ENCODE results near the gene ING4. TPM values are rescaled to one million over a fixed set of nuclear protein-coding genes. Genes with fewer than 3 reads are reported as not detected.

ING4 gene
- total RNA-seq, 1 experiment from 2014 or later = 23.8 TPM

DNA sequence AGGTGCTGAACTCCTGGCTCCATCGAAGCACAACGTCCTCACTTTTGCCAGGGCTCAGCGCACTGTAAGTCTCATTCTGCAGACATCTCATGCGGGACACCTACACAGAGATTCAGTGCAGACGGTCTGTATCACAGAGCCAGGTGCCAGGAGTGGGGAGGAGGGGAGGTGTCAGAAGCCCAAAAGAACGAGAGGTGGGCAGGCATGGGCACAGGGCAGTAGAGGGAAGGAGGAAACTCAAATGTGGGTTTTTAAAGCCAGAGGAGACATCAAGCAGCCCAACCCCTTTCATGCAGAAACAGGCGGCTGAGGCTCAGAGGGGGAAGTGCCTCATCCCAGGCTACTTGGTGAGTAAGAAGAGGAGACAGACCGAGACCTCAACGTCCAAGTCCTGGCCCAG lies 24.6 kb downstream of the ING4 start:
- ChIA-PET CTCF (no interaction called here), POLR2A (ENCODE audit: unreplicated experiment) (no interaction called here)
- no TSS peak for BruUV-seq (replicated peaks)

DNA sequence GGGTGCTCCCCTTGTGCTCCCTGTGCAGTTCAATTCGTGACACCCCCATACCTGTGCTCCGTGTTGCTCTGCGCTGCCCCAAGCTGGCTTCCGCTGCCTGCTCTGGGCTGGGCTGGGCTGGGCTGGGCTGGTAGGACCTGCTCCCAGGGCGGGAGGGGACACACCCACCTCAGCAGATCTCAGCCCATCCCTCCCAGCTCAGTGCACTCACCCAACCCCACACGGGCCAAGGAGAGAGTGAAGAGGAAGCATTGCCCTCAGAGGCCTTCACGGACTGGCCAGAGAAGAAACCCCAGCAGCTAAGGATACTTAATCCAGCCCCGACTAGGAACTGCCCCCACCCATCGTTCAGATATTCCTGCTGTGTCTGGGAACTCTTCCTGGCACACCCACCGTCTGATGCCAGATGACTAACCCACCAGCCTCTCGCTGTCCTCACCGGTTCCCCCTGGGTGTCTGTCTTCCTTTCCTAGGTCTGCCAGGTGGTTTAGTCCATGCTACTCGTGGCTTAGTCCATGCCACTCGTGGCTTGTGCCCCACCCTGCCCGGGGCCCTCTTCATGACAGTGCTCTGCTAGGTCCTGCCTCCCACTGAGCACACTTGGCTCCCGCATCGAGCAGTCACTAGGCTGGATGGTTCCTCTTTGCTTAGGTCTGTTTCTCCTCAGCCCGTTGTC lies 26.9 kb downstream of the ING4 start, which contains the start of gene LPAR5:
LPAR5 (minus strand) TSS at position 104 of the 676 bp plus-strand sequence. CDS start 14,711 bp downstream, outside the sequence.
- peak within 1 kb of the TSS; percentile 61 for H3K4me3 ChIP-seq (ENCODE audit: low read length)
- H3F3A ChIP-seq (ENCODE audit: low read length, unreplicated experiment) = no peaks in the 10 kb centered on the region
- no peaks in the 10 kb centered on the region for H4K20me1 ChIP-seq (ENCODE audit: low read length)
- H2AFZ ChIP-seq (ENCODE audit: low read length) = peak within 1 kb of the TSS; percentile 84
- no peaks in the 10 kb centered on the region for H3K79me2 ChIP-seq (ENCODE audit: low read length)
- POLR2A ChIA-PET (ENCODE audit: unreplicated experiment) = interaction anchor here (0.6 kb wide), 1 partner anchor 231 kb away, joined by 16 read pairs; no protein-coding TSS in a partner anchor
- no peaks in the 10 kb centered on the region for H3K9me2 ChIP-seq (replicated peaks; ENCODE audit: low read length)
- no peaks in the 10 kb centered on the region for H3K36me3 ChIP-seq (ENCODE audit: low read depth, low read length)
- H3K27me3 ChIP-seq (ENCODE audit: low read length) = no peaks in the 10 kb centered on the region
- TF ChIP-seq EZH2 (IDR thresholded peaks at IDR 0.05; ENCODE audit: low read length, unreplicated experiment) (no peak), EZH2phosphoT487 (IDR thresholded peaks at IDR 0.05; ENCODE audit: borderline replicate concordance, low read length) (no peak)
- TF ChIP-seq, protein P1, sequence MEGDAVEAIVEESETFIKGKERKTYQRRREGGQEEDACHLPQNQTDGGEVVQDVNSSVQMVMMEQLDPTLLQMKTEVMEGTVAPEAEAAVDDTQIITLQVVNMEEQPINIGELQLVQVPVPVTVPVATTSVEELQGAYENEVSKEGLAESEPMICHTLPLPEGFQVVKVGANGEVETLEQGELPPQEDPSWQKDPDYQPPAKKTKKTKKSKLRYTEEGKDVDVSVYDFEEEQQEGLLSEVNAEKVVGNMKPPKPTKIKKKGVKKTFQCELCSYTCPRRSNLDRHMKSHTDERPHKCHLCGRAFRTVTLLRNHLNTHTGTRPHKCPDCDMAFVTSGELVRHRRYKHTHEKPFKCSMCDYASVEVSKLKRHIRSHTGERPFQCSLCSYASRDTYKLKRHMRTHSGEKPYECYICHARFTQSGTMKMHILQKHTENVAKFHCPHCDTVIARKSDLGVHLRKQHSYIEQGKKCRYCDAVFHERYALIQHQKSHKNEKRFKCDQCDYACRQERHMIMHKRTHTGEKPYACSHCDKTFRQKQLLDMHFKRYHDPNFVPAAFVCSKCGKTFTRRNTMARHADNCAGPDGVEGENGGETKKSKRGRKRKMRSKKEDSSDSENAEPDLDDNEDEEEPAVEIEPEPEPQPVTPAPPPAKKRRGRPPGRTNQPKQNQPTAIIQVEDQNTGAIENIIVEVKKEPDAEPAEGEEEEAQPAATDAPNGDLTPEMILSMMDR (conservative IDR thresholded peaks at IDR 0.05; ENCODE audit: low read depth, low read length) = no peak
- no TSS peak for BruUV-seq (replicated peaks)
- CTCF ChIA-PET = no interaction called here
- ATAC-seq = peak; percentile 89
- H3K9ac ChIP-seq (ENCODE audit: low read length) = peak within 1 kb of the TSS; percentile 30
- peaks cover 16% of the 10 kb centered on the region for H3K4me1 ChIP-seq (ENCODE audit: insufficient read depth, low read length)
- peak; percentile 67 for DNase-seq
- peak within 1 kb of the TSS; percentile 67 for H3K4me2 ChIP-seq (ENCODE audit: low read length)
- intact Hi-C loops (cut with micrococcal nuclease) = no loop called here
- no peaks in the 10 kb centered on the region for H3K9me3 ChIP-seq (ENCODE audit: low read length)
- peak within 1 kb of the TSS; percentile 58 for H3K27ac ChIP-seq (ENCODE audit: low read length)

More for the DNA sequence above, 24.6 kb downstream of the ING4 start:
- H2AFZ ChIP-seq (ENCODE audit: low read length) = no peak overlapping the region
- H3K4me3 ChIP-seq (ENCODE audit: low read length) = no peak overlapping the region
- H3K36me3 ChIP-seq (ENCODE audit: low read depth, low read length) = no peaks in the 10 kb centered on the region
- no peaks in the 10 kb centered on the region for H3K9me3 ChIP-seq (ENCODE audit: low read length)
- no peaks in the 10 kb centered on the region for H3F3A ChIP-seq (ENCODE audit: low read length, unreplicated experiment)
- DNase-seq (no peak), ATAC-seq (no peak)
- intact Hi-C loops (cut with micrococcal nuclease) = no loop called here
- H3K9me2 ChIP-seq (replicated peaks; ENCODE audit: low read length) = no peaks in the 10 kb centered on the region
- peaks cover 16% of the 10 kb centered on the region for H3K4me1 ChIP-seq (ENCODE audit: insufficient read depth, low read length)
- no peak overlapping the region for H3K27ac ChIP-seq (ENCODE audit: low read length)
- no peak overlapping the region for H3K4me2 ChIP-seq (ENCODE audit: low read length)
- H3K27me3 ChIP-seq (ENCODE audit: low read length) = no peaks in the 10 kb centered on the region
- H3K9ac ChIP-seq (ENCODE audit: low read length) = no peak overlapping the region
- no peaks in the 10 kb centered on the region for H3K79me2 ChIP-seq (ENCODE audit: low read length)
- TF ChIP-seq, protein P1 (conservative IDR thresholded peaks at IDR 0.05; ENCODE audit: low read depth, low read length) = no peak
- TF ChIP-seq EZH2phosphoT487 (IDR thresholded peaks at IDR 0.05; ENCODE audit: borderline replicate concordance, low read length) = no peak
- no peaks in the 10 kb centered on the region for H4K20me1 ChIP-seq (ENCODE audit: low read length)

DNA sequence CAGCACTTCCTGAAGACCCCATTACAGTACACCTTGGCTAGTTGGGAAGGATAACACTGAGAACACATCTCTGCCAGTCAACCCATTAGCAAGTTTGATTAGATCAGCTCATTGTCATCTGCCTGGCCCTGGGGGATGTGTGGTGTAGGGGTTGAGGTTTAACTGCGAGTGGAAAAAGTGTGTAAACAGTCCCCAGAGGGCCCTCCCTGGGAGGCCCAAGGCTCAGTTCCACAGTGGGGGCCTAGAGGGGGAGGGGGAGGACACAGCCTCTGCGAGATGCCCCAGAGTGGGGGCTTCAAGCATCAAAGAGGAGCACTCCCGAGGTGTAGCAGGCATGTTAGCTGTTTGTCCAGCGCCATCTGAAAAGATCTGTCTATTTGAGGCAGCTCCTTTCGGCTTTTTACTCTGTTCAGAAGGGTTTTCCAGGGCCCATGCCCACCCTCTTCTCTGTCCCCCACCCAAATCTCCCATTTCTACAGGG lies 27.5 kb downstream of the ING4 start:
- no peak for DNase-seq
- Histone ChIP-seq H3K9me3 (ENCODE audit: low read length) (no peaks in the 10 kb centered on the region), H3F3A (ENCODE audit: low read length, unreplicated experiment) (no peaks in the 10 kb centered on the region), H3K79me2 (ENCODE audit: low read length) (no peaks in the 10 kb centered on the region), H2AFZ (ENCODE audit: low read length) (peak overlapping the region; percentile 84), H3K4me1 (ENCODE audit: insufficient read depth, low read length) (peaks cover 16% of the 10 kb centered on the region), H3K4me3 (ENCODE audit: low read length) (peak overlapping the region; percentile 61), H4K20me1 (ENCODE audit: low read length) (no peaks in the 10 kb centered on the region), H3K36me3 (ENCODE audit: low read depth, low read length) (no peaks in the 10 kb centered on the region), H3K9ac (ENCODE audit: low read length) (peak overlapping the region; percentile 30; the same call in 1 of the 2 replicates), H3K9me2 (replicated peaks; ENCODE audit: low read length) (no peaks in the 10 kb centered on the region), H3K27ac (ENCODE audit: low read length) (peak overlapping the region; percentile 58), H3K27me3 (ENCODE audit: low read length) (no peaks in the 10 kb centered on the region), H3K4me2 (ENCODE audit: low read length) (peak overlapping the region; percentile 67)
- TSS peak; percentile 77 for BruUV-seq (replicated peaks)
- ChIA-PET CTCF (no interaction called here), POLR2A (ENCODE audit: unreplicated experiment) (interaction anchor here (0.6 kb wide), 1 partner anchor 231 kb away, joined by 16 read pairs; no protein-coding TSS in a partner anchor)
- intact Hi-C loops (cut with micrococcal nuclease) = no loop called here
- ATAC-seq = no peak
- TF ChIP-seq EZH2 (IDR thresholded peaks at IDR 0.05; ENCODE audit: low read length, unreplicated experiment) (no peak), EZH2phosphoT487 (IDR thresholded peaks at IDR 0.05; ENCODE audit: borderline replicate concordance, low read length) (no peak)
- TF ChIP-seq, protein P1 (conservative IDR thresholded peaks at IDR 0.05; ENCODE audit: low read depth, low read length) = no peak

Measured in PC-3 (cell line).